ENCODE data around the gene KLLN.

DNA sequence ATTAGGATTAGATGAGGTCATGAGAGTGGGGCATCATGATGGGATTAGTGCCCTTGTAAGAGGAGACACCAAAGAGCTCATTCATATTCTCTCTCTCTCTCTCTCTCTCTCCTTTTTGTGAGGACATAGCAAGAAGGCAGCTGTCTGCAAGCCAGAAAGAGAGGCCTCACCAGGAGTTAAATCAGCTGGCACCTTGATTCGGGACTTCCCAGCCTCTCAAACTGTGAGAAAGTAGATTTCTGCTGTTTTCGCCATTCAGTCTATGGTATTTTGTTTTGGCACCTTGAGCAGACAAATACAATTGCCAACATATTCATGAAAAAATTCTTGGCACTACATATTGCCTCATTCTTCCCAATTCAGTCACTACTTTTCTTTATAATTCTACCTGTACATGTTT lies 24.7 kb downstream of the KLLN start:
- TF ChIP-seq, protein P1, sequence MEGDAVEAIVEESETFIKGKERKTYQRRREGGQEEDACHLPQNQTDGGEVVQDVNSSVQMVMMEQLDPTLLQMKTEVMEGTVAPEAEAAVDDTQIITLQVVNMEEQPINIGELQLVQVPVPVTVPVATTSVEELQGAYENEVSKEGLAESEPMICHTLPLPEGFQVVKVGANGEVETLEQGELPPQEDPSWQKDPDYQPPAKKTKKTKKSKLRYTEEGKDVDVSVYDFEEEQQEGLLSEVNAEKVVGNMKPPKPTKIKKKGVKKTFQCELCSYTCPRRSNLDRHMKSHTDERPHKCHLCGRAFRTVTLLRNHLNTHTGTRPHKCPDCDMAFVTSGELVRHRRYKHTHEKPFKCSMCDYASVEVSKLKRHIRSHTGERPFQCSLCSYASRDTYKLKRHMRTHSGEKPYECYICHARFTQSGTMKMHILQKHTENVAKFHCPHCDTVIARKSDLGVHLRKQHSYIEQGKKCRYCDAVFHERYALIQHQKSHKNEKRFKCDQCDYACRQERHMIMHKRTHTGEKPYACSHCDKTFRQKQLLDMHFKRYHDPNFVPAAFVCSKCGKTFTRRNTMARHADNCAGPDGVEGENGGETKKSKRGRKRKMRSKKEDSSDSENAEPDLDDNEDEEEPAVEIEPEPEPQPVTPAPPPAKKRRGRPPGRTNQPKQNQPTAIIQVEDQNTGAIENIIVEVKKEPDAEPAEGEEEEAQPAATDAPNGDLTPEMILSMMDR (IDR thresholded peaks at IDR 0.05; ENCODE audit: insufficient read depth, low read length), result no peak
- no peak for TF ChIP-seq POLR2AphosphoS5 (IDR thresholded peaks at IDR 0.05; ENCODE audit: low read depth)
- TF ChIP-seq GABPA (IDR thresholded peaks at IDR 0.05; ENCODE audit: low read depth), result no peak
- TF ChIP-seq SPI1 (IDR thresholded peaks at IDR 0.05; ENCODE audit: borderline replicate concordance, low read depth), result no peak
- TF ChIP-seq, protein P2, sequence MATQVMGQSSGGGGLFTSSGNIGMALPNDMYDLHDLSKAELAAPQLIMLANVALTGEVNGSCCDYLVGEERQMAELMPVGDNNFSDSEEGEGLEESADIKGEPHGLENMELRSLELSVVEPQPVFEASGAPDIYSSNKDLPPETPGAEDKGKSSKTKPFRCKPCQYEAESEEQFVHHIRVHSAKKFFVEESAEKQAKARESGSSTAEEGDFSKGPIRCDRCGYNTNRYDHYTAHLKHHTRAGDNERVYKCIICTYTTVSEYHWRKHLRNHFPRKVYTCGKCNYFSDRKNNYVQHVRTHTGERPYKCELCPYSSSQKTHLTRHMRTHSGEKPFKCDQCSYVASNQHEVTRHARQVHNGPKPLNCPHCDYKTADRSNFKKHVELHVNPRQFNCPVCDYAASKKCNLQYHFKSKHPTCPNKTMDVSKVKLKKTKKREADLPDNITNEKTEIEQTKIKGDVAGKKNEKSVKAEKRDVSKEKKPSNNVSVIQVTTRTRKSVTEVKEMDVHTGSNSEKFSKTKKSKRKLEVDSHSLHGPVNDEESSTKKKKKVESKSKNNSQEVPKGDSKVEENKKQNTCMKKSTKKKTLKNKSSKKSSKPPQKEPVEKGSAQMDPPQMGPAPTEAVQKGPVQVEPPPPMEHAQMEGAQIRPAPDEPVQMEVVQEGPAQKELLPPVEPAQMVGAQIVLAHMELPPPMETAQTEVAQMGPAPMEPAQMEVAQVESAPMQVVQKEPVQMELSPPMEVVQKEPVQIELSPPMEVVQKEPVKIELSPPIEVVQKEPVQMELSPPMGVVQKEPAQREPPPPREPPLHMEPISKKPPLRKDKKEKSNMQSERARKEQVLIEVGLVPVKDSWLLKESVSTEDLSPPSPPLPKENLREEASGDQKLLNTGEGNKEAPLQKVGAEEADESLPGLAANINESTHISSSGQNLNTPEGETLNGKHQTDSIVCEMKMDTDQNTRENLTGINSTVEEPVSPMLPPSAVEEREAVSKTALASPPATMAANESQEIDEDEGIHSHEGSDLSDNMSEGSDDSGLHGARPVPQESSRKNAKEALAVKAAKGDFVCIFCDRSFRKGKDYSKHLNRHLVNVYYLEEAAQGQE (IDR thresholded peaks at IDR 0.05; ENCODE audit: insufficient replicate concordance, low read depth), result no peak
